NT2/D1 (cell line): ENCODE measurements around the gene ATP5MC3.

Source experiments
- SUZ12 ChIP-seq: IDR thresholded peaks from 2 replicates; pipeline ENCODE4 v1.6.1; 2011; ENCODE audit not compliant: insufficient read length, insufficient read depth; ENCODE audit errors: extremely low read depth
- YY1 ChIP-seq: IDR thresholded peaks from 2 replicates; pipeline ENCODE4 v1.6.1; 2011; ENCODE audit not compliant: insufficient read length, insufficient read depth
- ZNF274 ChIP-seq: IDR thresholded peaks from 2 replicates; pipeline ENCODE4 v1.6.1; 2011; ENCODE audit warnings: mild to moderate bottlenecking, low read depth, low read length

DNA sequence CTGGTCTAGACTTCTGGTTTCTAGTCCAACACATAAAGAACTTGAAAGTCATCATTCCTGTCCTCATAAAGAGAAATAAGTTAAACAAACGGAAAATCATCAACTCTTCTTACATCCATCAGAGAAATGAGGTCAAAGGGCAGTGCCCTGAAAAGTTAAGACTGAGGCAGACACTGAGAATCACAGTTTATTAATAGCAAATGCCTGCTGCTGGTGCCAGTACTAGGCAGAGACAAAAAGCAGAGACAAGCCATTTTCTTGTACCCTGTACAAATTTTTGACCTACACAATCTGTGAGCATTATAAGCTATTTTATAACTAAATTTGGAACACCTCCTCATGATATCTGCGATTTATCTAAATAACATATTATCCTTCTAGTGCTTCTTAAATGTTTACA is 50.3 kb downstream of the ATP5MC3 start:
- TF ChIP-seq YY1 (no peak), ZNF274 (no peak), SUZ12 (no peak)
